ENCODE data around the gene COMMD2.

COMMD2 gene

DNA sequence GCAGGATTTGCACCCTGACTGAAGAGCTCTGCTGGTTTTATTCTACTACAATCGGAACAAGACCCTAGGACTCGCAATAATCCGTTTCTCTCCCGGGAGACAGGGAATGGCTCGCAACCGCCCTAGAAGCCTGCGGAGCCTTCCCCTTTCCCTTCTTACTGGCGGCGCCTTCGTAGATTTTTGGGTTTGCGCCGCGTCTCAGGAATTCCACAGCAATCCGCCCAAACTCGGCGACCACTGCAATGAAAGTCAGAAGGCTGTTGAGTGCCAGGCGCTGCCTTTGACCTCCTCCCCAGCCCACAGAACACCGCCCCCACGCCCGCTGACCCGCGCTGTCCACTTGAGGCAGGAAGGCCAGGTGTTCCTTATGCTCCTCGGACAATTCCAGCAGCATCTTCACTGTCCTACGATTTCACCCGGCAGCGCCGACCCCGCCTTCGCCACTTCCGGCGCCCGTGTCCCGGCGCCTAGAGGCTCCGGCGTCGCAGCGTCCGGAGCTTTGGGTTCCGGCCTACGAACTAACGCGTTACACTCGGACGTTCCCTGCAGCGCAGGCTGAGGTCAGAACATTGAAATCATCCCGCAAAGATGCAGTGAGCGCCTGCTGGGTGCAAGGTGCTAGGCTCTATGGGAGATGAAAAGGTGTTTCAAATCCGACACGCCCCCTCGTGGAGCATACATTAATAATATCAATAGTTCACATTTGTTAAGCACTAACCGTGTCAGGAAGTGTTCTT, at the start of gene COMMD2:
COMMD2 (minus strand) TSS at position 439 of the 737 bp plus-strand sequence; CDS start at position 394, 45 bp downstream.
- in situ Hi-C loops (cut with HindIII; ENCODE audit: low sequenced_read_pairs), result loop anchor here (25.0 kb wide), 1 partner anchor 240 kb away; no protein-coding TSS in a partner anchor
- DNase-seq (ENCODE audit: low read depth, low spot score), result peak; percentile 88
- TF ChIP-seq, protein P1, sequence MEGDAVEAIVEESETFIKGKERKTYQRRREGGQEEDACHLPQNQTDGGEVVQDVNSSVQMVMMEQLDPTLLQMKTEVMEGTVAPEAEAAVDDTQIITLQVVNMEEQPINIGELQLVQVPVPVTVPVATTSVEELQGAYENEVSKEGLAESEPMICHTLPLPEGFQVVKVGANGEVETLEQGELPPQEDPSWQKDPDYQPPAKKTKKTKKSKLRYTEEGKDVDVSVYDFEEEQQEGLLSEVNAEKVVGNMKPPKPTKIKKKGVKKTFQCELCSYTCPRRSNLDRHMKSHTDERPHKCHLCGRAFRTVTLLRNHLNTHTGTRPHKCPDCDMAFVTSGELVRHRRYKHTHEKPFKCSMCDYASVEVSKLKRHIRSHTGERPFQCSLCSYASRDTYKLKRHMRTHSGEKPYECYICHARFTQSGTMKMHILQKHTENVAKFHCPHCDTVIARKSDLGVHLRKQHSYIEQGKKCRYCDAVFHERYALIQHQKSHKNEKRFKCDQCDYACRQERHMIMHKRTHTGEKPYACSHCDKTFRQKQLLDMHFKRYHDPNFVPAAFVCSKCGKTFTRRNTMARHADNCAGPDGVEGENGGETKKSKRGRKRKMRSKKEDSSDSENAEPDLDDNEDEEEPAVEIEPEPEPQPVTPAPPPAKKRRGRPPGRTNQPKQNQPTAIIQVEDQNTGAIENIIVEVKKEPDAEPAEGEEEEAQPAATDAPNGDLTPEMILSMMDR (IDR thresholded peaks at IDR 0.05; ENCODE audit: low read depth, low read length), result peak; percentile 28
- peak within 1 kb of the TSS; percentile 92 for H3K4me3 ChIP-seq (ENCODE audit: low read depth, low read length)

DNA sequence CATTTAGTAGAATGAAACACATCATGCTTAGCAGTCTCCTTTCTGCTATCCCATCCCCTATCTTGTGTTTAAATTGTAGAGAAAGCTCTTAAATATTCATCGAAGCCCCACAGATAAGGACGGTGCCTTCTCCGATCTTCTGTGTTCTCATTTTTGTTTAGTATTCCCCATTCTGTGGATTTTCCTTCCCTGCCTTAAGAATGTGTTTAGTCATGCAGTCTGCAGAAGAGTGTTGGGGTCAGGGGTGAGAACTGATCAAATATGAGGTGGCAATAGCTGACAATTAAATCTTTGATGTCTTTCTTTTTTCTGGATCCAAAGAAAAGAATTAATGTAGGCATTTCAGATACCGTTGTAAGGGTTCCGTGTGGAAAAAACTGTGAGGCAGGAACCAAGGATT, 49.4 kb upstream of the COMMD2 start:
- DNase-seq (ENCODE audit: low read depth, low spot score), result no peak
- in situ Hi-C loops (cut with HindIII; ENCODE audit: low sequenced_read_pairs), result no loop called here
- H3K4me3 ChIP-seq (ENCODE audit: low read depth, low read length), result no peak overlapping the region
- TF ChIP-seq, protein P1 (IDR thresholded peaks at IDR 0.05; ENCODE audit: low read depth, low read length), result no peak

DNA sequence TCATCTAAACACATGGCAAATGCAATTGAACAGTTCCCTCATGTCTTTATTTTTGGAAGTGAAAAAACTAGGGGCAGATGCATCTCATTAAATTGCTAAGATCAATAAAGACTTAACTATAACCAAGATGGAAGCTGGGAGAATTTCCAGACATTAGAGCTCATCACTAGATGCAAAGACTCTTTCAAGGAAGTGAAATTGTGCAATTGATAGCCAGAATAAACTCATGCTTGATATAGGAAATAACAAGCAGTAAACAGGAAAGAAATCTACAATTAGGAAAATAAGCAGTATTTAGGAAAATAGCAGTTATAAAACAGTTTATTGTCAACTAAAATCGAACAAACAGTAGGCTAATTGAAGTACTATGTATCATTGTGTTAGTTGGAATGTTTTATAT, 48.9 kb upstream of the COMMD2 start:
- H3K4me3 ChIP-seq (ENCODE audit: low read depth, low read length), result no peak overlapping the region
- DNase-seq (ENCODE audit: low read depth, low spot score), result no peak
- in situ Hi-C loops (cut with HindIII; ENCODE audit: low sequenced_read_pairs), result no loop called here
- TF ChIP-seq, protein P1 (IDR thresholded peaks at IDR 0.05; ENCODE audit: low read depth, low read length), result no peak

DNA sequence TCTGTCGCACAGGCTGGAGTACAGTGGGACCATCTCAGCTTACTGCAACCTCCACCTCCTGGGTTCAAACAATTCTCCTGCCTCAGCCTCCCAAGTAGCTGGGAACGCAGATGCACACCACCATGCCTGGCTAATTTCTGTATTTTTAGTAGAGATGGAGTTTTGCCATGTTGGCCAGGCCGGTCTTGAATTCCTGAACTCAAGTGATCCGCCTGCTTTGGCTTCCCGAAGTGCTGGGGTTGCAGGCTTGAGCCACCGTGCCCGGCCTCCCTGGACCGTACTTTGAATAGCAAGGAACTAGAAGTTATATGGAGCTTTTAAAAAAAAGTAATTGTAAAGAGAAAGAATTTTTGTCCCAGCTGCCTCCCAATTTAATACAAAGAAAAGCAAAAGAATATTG, 48.4 kb upstream of the COMMD2 start:
- in situ Hi-C loops (cut with HindIII; ENCODE audit: low sequenced_read_pairs), result no loop called here
- DNase-seq (ENCODE audit: low read depth, low spot score), result no peak
- H3K4me3 ChIP-seq (ENCODE audit: low read depth, low read length), result no peak overlapping the region
- TF ChIP-seq, protein P1 (IDR thresholded peaks at IDR 0.05; ENCODE audit: low read depth, low read length), result no peak

DNA sequence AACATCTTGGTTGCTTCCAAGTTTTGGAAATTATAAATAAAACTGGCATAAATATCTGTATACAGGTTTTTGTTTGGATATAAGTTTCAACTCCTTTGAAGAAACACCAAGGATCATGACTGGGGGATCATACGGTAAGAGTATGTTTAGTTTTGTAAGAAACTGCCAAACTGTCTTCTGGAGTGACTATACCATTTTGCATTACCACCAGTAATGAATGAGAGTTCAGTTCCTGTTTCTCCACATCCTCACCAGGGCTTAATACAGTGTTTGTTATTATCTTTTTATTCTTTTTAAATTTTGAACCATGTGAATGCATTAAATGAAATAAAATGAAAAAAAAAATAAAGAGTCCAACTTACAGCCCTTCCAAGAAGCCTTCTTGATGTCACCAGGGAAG, 43.7 kb upstream of the COMMD2 start:
- in situ Hi-C loops (cut with HindIII; ENCODE audit: low sequenced_read_pairs), result no loop called here
- TF ChIP-seq, protein P1 (IDR thresholded peaks at IDR 0.05; ENCODE audit: low read depth, low read length), result no peak
- DNase-seq (ENCODE audit: low read depth, low spot score), result no peak

GRCh38 chr3:149792452-149793270, 40.4 kb upstream of the COMMD2 start, which contains the start of gene ANKUB1:
ANKUB1 (minus strand) TSS chr3:149792554; CDS start chr3:149792366, 188 bp downstream.
- H3K4me3 ChIP-seq (ENCODE audit: low read depth, low read length), result no peak within 1 kb of the TSS
- DNase-seq (ENCODE audit: low read depth, low spot score), result no peak
- in situ Hi-C loops (cut with HindIII; ENCODE audit: low sequenced_read_pairs), result no loop called here
- TF ChIP-seq, protein P1 (IDR thresholded peaks at IDR 0.05; ENCODE audit: low read depth, low read length), result no peak

More for the DNA sequence above, 43.7 kb upstream of the COMMD2 start:
- no peak overlapping the region for H3K4me3 ChIP-seq (ENCODE audit: low read depth, low read length)
